Kidney (tissue), 14 donors: Measurements from ENCODE around the gene ISYNA1. TPM values are rescaled to one million over a fixed set of nuclear protein-coding genes. Genes with fewer than 3 reads are reported as not detected.

Experiments used
- DNase-seq, 5 donors: peaks; one replicate each; pipeline ENCODE4 v3.0.0-alpha.2; 2013 to 2020
- FAIRE-seq: peaks from 2 replicates; lab custom pipeline; 2012; peaks lifted over from hg19 to GRCh38; lab: Jason Lieb, UNC
- H3K27ac ChIP-seq, 2 donors: one replicate each; pipeline ENCODE4 v1.7.0; 2013; ENCODE audit warnings: low read depth in 2 of 2, low read length in 2 of 2, inconsistent platforms in 1 of 2
- H3K27me3 ChIP-seq: one replicate; pipeline ENCODE4 v1.7.1; 2013; ENCODE audit warnings: low read length, inconsistent platforms; ENCODE audit not compliant: control insufficient read depth, insufficient read depth
- H3K36me3 ChIP-seq, 3 donors: one replicate each; pipeline versions ENCODE4 v1.7.0 to v1.7.1; 2013; ENCODE audit warnings: low read length in 3 of 3, control low read depth in 1 of 3, inconsistent platforms in 1 of 3; ENCODE audit not compliant: insufficient read depth in 3 of 3, control insufficient read depth in 2 of 3
- H3K4me1 ChIP-seq, 3 donors: one replicate each; pipeline versions ENCODE4 v1.7.0 to v1.7.1; 2013; ENCODE audit warnings: low read length in 3 of 3, inconsistent platforms in 1 of 3, low read depth in 1 of 3; ENCODE audit not compliant: control insufficient read depth in 2 of 3, insufficient read depth in 2 of 3
- H3K4me3 ChIP-seq, 3 donors: one replicate each; pipeline versions ENCODE4 v1.7.0 to v1.8.1; 2013; ENCODE audit warnings: low read length in 3 of 3, control low read depth in 1 of 3, inconsistent platforms in 1 of 3
- H3K9ac ChIP-seq, 3 donors: one replicate each; pipeline versions ENCODE4 v1.7.0 to v1.7.1; 2013; ENCODE audit warnings: low read length in 3 of 3, control low read depth in 1 of 3, inconsistent platforms in 1 of 3
- H3K9me3 ChIP-seq, 3 donors: one replicate each; pipeline versions ENCODE4 v1.7.0 to v1.7.1; 2013; ENCODE audit warnings: low read length in 3 of 3, control low read depth in 1 of 3, inconsistent platforms in 1 of 3; ENCODE audit not compliant: control insufficient read depth in 2 of 3, insufficient read depth in 1 of 3
- CTCF ChIP-seq: IDR thresholded peaks from 3 replicates; pipeline ENCODE4 v1.5.1; 2012; ENCODE audit warnings: mild to moderate bottlenecking, moderate library complexity, borderline replicate concordance; ENCODE audit not compliant: insufficient read depth; ENCODE audit errors: extremely low read depth
- intact Hi-C: fragments of 100-400 bp; cut with DNase I; formaldehyde crosslinking; loops from one replicate; pipeline ENCODE4 v1.11.1; 2022
- polyA plus RNA-seq: library from polyadenylated mRNA; stranded (reverse); fragments of 350-450 nt; fragmentation: Illumina TruSeq; extraction: RNeasy Lipid Tissue Mini Kit (QIAGEN cat#74804); gene quantifications from one replicate; pipeline ENCODE4 v1.2.3, GENCODE V29; 2014; ENCODE audit warnings: low read depth, low replicate concordance; ENCODE audit not compliant: insufficient read depth
- total RNA-seq: library from RNA; stranded (reverse); fragmentation: NEBNext Ultra II Directional; extraction: Animal tissue kit (Norgen Biotek cat#: 25700); gene quantifications from one replicate; pipeline ENCODE4 v1.2.1, GENCODE V29; 2021
- donor health status: control.
- donor health status: control.
- donor health status: control.
- donor health status: control.
- donor health status: control.
- donor health status: DM: yes; HTN: yes; CAD: no.
- donor health status: Normal renal cell carcinoma (clear cell type).

ISYNA1 gene
- total and polyA plus RNA-seq, 2 donors from 2014 or later: 68.6 to 101 TPM

- Histone ChIP-seq H3K4me3 (no peak overlapping the region), H3K36me3 (peaks cover 0 to 34% (median 32%) of the 10 kb centered on the region in 3 donors), H3K4me1 (peaks cover 0 to 42% (median 25%) of the 10 kb centered on the region in 3 donors), H3K9ac (no peak overlapping the region), H3K27ac (peak overlapping the region; percentile 68 to 92), H3K27me3 (no peaks in the 10 kb centered on the region), H3K9me3 (no peaks in the 10 kb centered on the region)
- intact Hi-C loops: no loop called here
- FAIRE-seq (no peak), DNase-seq (no peak)
- TF ChIP-seq CTCF: no peak
These were observed 23.0 kb upstream of the ISYNA1 start for GRCh38 chr19:18460900-18461299.

GRCh38 chr19:18457483-18458331 lies 19.8 kb upstream of the ISYNA1 start:
- no peak for TF ChIP-seq CTCF
- FAIRE-seq: no peak
- DNase-seq: peak in 4 of 5 donors; percentile 43 to 67 (median 54)
- H3K9ac ChIP-seq: peak overlapping the region in 1 of 3 donors; percentile 26
- peak overlapping the region in 1 of 2 donors; percentile 49 for H3K27ac ChIP-seq
- H3K9me3 ChIP-seq: no peaks in the 10 kb centered on the region
- peaks cover 0 to 30% (median 23%) of the 10 kb centered on the region in 3 donors for H3K36me3 ChIP-seq
- no peaks in the 10 kb centered on the region for H3K27me3 ChIP-seq
- no peak overlapping the region for H3K4me3 ChIP-seq
- intact Hi-C loops: no loop called here
- H3K4me1 ChIP-seq: peaks cover 0 to 29% (median 17%) of the 10 kb centered on the region in 3 donors

GRCh38 chr19:18456974-18457373 lies 19.0 kb upstream of the ISYNA1 start:
- TF ChIP-seq CTCF: no peak
- H3K9ac ChIP-seq: no peak overlapping the region
- no peak overlapping the region for H3K27ac ChIP-seq
- DNase-seq (peak in 1 of 5 donors; percentile 75), FAIRE-seq (no peak)
- H3K36me3 ChIP-seq: peaks cover 0 to 30% (median 26%) of the 10 kb centered on the region in 3 donors
- no peak overlapping the region for H3K4me3 ChIP-seq
- H3K4me1 ChIP-seq: peaks cover 0 to 28% (median 17%) of the 10 kb centered on the region in 3 donors
- no peaks in the 10 kb centered on the region for H3K9me3 ChIP-seq
- intact Hi-C loops: no loop called here
- H3K27me3 ChIP-seq: no peaks in the 10 kb centered on the region
